Neural cell (in vitro differentiated cells): ENCODE results near the gene ASPHD1. TPM values are rescaled to one million over a fixed set of nuclear protein-coding genes. Genes with fewer than 3 reads are reported as not detected.

Experiments used
- H2AFZ ChIP-seq: fragments of 200-600, 300-800 bp; sonication (generic), shearing (Covaris generic); 2 replicates; pipeline ENCODE4 v1.6.0; 2014; ENCODE audit warnings: low read depth, mild to moderate bottlenecking, antibody characterized with exemption, low read length, moderate library complexity
- H3F3A ChIP-seq: fragments of 200-600 bp; shearing (Covaris generic); 2 replicates; pipeline ENCODE4 v1.6.1; 2016; ENCODE audit warnings: mild to moderate bottlenecking, moderate library complexity, mixed read lengths, antibody characterized with exemption, low read length; ENCODE audit not compliant: insufficient read depth, poor library complexity, severe bottlenecking
- H3K27ac ChIP-seq: fragments of 200-600, 300-800 bp; sonication (generic), shearing (Covaris generic); 2 replicates; pipeline ENCODE4 v1.5.1; 2014; ENCODE audit warnings: mild to moderate bottlenecking, low read length, moderate library complexity
- H3K27me3 ChIP-seq: fragments of 300-800, 200-600 bp; sonication (generic), shearing (Covaris generic); 2 replicates; pipeline ENCODE4 v1.6.0; 2014; ENCODE audit warnings: mild to moderate bottlenecking, low read depth, low read length, moderate library complexity; ENCODE audit not compliant: insufficient read depth
- H3K36me3 ChIP-seq: fragments of 300-800, 200-600 bp; sonication (generic), shearing (Covaris generic); 2 replicates; pipeline ENCODE4 v1.5.1; 2014; ENCODE audit warnings: mild to moderate bottlenecking, antibody characterized with exemption, low read length, moderate library complexity; ENCODE audit not compliant: insufficient read depth
- H3K4me2 ChIP-seq: fragments of 300-800, 200-600 bp; sonication (generic), shearing (Covaris generic); 2 replicates; pipeline ENCODE4 v1.6.0; 2014; ENCODE audit warnings: mild to moderate bottlenecking, low read length
- H3K4me3 ChIP-seq: fragments of 300-800, 200-600 bp; sonication (generic), shearing (Covaris generic); 2 replicates; pipeline ENCODE4 v1.5.1; 2014; ENCODE audit warnings: mild to moderate bottlenecking, low read length, moderate library complexity
- H3K79me2 ChIP-seq: fragments of 200-600 bp; shearing (Covaris generic); replicated peaks from 2 replicates; pipeline ENCODE4 v1.6.0; 2014; ENCODE audit warnings: mild to moderate bottlenecking, low read length, moderate library complexity; ENCODE audit not compliant: insufficient read depth
- H3K9ac ChIP-seq: fragments of 300-800, 200-600 bp; sonication (generic), shearing (Covaris generic); 2 replicates; pipeline ENCODE4 v1.6.1; 2016; ENCODE audit warnings: mild to moderate bottlenecking, low read length, mixed read lengths
- H3K9me2 ChIP-seq: fragments of 200-600 bp; shearing (Covaris generic); 2 replicates; pipeline ENCODE4 v1.6.1; 2016; ENCODE audit warnings: mild to moderate bottlenecking, low read length, mixed read lengths; ENCODE audit not compliant: insufficient read depth
- H3K9me3 ChIP-seq: fragments of 200-600, 300-800 bp; sonication (generic), shearing (Covaris generic); 2 replicates; pipeline ENCODE4 v1.6.1; 2016; ENCODE audit warnings: mild to moderate bottlenecking, mixed run types, low read length, moderate library complexity, mixed read lengths
- H4K20me1 ChIP-seq: fragments of 200-600 bp; shearing (Covaris generic); 2 replicates; pipeline ENCODE4 v1.6.1; 2016; ENCODE audit warnings: mild to moderate bottlenecking, mixed run types; ENCODE audit not compliant: insufficient read depth
- CTCF ChIP-seq: fragments of 450-650 bp; IDR thresholded peaks from 2 replicates; pipeline ENCODE4 v1.5.1; 2014; ENCODE audit warnings: antibody characterized with exemption, mild to moderate bottlenecking, moderate library complexity; ENCODE audit not compliant: poor library complexity, severe bottlenecking
- EP300 ChIP-seq: fragments of 450-650 bp; conservative IDR thresholded peaks from 2 replicates; pipeline ENCODE4 v1.6.1; 2014; ENCODE audit warnings: antibody characterized with exemption, mild to moderate bottlenecking, moderate library complexity; ENCODE audit not compliant: poor library complexity, severe bottlenecking
- EZH2 ChIP-seq: fragments of 200-600, 300-800 bp; shearing (Covaris generic), sonication (generic); IDR thresholded peaks from 2 replicates; pipeline ENCODE4 v1.6.1; 2014; ENCODE audit warnings: antibody characterized with exemption, low read length, borderline replicate concordance, mild to moderate bottlenecking; ENCODE audit not compliant: insufficient read depth, poor library complexity, severe bottlenecking
- MXI1 ChIP-seq: fragments of 450-650 bp; conservative IDR thresholded peaks from 2 replicates; pipeline ENCODE4 v1.6.1; 2014; ENCODE audit warnings: antibody characterized with exemption, mild to moderate bottlenecking; ENCODE audit not compliant: poor library complexity, severe bottlenecking
- POLR2AphosphoS5 ChIP-seq: IDR thresholded peaks from 2 replicates; pipeline ENCODE4 v1.6.1; 2012
- RAD21 ChIP-seq: fragments of 450-650 bp; conservative IDR thresholded peaks from 2 replicates; pipeline ENCODE4 v1.6.1; 2014; ENCODE audit warnings: antibody characterized with exemption, mild to moderate bottlenecking, moderate library complexity
- REST ChIP-seq: IDR thresholded peaks from 2 replicates; pipeline ENCODE4 v1.6.1; 2012; ENCODE audit warnings: borderline replicate concordance
- SMC3 ChIP-seq: fragments of 450-650 bp; conservative IDR thresholded peaks from 2 replicates; pipeline ENCODE4 v1.6.1; 2014; ENCODE audit warnings: antibody characterized with exemption, mild to moderate bottlenecking, moderate library complexity; ENCODE audit not compliant: poor library complexity
- TAF1 ChIP-seq: IDR thresholded peaks from 2 replicates; pipeline ENCODE4 v1.6.1; 2012; ENCODE audit warnings: low read depth
- polyA plus RNA-seq: library from polyadenylated mRNA; depleted of rRNA; stranded (reverse); fragments of >200 nt; gene quantifications from 2 replicates; pipeline ENCODE4 v1.2.3, GENCODE V29; 2014

Gene ASPHD1
- polyA plus RNA-seq, 1 donor from 2014 or later = 38.9 TPM

- Histone ChIP-seq H3K9me3 (no peaks in the 10 kb centered on the region), H4K20me1 (no peaks in the 10 kb centered on the region), H3F3A (no peaks in the 10 kb centered on the region), H3K79me2 (no peaks in the 10 kb centered on the region), H3K36me3 (no peaks in the 10 kb centered on the region), H3K27me3 (no peaks in the 10 kb centered on the region), H2AFZ (no peak overlapping the region), H3K4me2 (no peak overlapping the region), H3K4me3 (no peak overlapping the region), H3K27ac (no peak overlapping the region), H3K9ac (no peak overlapping the region), H3K9me2 (no peaks in the 10 kb centered on the region)
- TF ChIP-seq MXI1 (no peak), SMC3 (no peak), POLR2AphosphoS5 (no peak), EP300 (no peak), TAF1 (no peak), EZH2 (no peak), RAD21 (no peak), CTCF (no peak), REST (no peak)
Measured at GRCh38 chr16:29950806-29951461, 50.6 kb downstream of the ASPHD1 start.

GRCh38 chr16:29951625-29952365, 51.5 kb downstream of the ASPHD1 start:
- no peak overlapping the region for H3K4me2 ChIP-seq
- H3K4me3 ChIP-seq = no peak overlapping the region
- no peak overlapping the region for H2AFZ ChIP-seq
- no peak overlapping the region for H3K27ac ChIP-seq
- TF ChIP-seq RAD21 = no peak
- H3K9me3 ChIP-seq = no peaks in the 10 kb centered on the region
- H3K36me3 ChIP-seq = no peaks in the 10 kb centered on the region
- H3K9me2 ChIP-seq = no peaks in the 10 kb centered on the region
- H3K9ac ChIP-seq = no peak overlapping the region
- no peaks in the 10 kb centered on the region for H3K79me2 ChIP-seq
- no peaks in the 10 kb centered on the region for H4K20me1 ChIP-seq
- H3K27me3 ChIP-seq = no peaks in the 10 kb centered on the region
- no peaks in the 10 kb centered on the region for H3F3A ChIP-seq

Other genes with a start within 250 kb of the ASPHD1 start
- 0.09 TPM in 1 of 2 replicates, not detected in the other for gene SPN, start 237.2 kb upstream of the ASPHD1 start, polyA plus RNA-seq
- 2.7 and 3.9 TPM in 2 replicates for gene QPRT, start 221.3 kb upstream of the ASPHD1 start, polyA plus RNA-seq
- gene C16orf54, start 154.5 kb upstream of the ASPHD1 start, polyA plus RNA-seq = not detected in 2 replicates
- not detected in 2 replicates for gene ZG16, start 122.2 kb upstream of the ASPHD1 start, polyA plus RNA-seq
- gene KIF22, start 109.7 kb upstream of the ASPHD1 start, polyA plus RNA-seq = 81.1 and 89.7 TPM in 2 replicates
- gene MAZ, start 94.0 kb upstream of the ASPHD1 start, polyA plus RNA-seq = 147 and 168 TPM in 2 replicates
- gene PRRT2, start 88.3 kb upstream of the ASPHD1 start, polyA plus RNA-seq = 84.2 and 105 TPM in 2 replicates
- gene PAGR1, start 84.3 kb upstream of the ASPHD1 start, polyA plus RNA-seq = 86.8 and 88.7 TPM in 2 replicates
- 2.5 and 5.7 TPM in 2 replicates for gene MVP, start 80.0 kb upstream of the ASPHD1 start, polyA plus RNA-seq
- 92.6 and 95.6 TPM in 2 replicates for gene CDIPT, start 37.3 kb upstream of the ASPHD1 start, polyA plus RNA-seq
- 48.8 and 52.7 TPM in 2 replicates for gene SEZ6L2, start 938 bp upstream of the ASPHD1 start, polyA plus RNA-seq
- gene KCTD13, start 25.7 kb downstream of the ASPHD1 start, polyA plus RNA-seq = 55.0 and 70.7 TPM in 2 replicates
- 154 and 157 TPM in 2 replicates for gene TMEM219, start 61.6 kb downstream of the ASPHD1 start, polyA plus RNA-seq
- 62.7 and 65.5 TPM in 2 replicates for gene TAOK2, start 73.4 kb downstream of the ASPHD1 start, polyA plus RNA-seq
- gene HIRIP3, start 95.1 kb downstream of the ASPHD1 start, polyA plus RNA-seq = 51.2 and 65.4 TPM in 2 replicates
- 106 and 130 TPM in 2 replicates for gene INO80E, start 95.8 kb downstream of the ASPHD1 start, polyA plus RNA-seq
- 7.3 and 8.5 TPM in 2 replicates for gene DOC2A, start 110.5 kb downstream of the ASPHD1 start, polyA plus RNA-seq
- gene C16orf92, start 122.7 kb downstream of the ASPHD1 start, polyA plus RNA-seq = not detected in 2 replicates
- gene TLCD3B, start 130.8 kb downstream of the ASPHD1 start, polyA plus RNA-seq = 18.9 and 21.7 TPM in 2 replicates
- gene ALDOA, start 165.3 kb downstream of the ASPHD1 start, polyA plus RNA-seq = 59.3 and 71.3 TPM in 2 replicates
- gene PPP4C, start 175.5 kb downstream of the ASPHD1 start, polyA plus RNA-seq = 173 and 184 TPM in 2 replicates
- gene TBX6, start 191.4 kb downstream of the ASPHD1 start, polyA plus RNA-seq = not detected in 2 replicates
- gene YPEL3, start 195.7 kb downstream of the ASPHD1 start, polyA plus RNA-seq = 76.9 and 90.1 TPM in 2 replicates
- gene GDPD3, start 213.0 kb downstream of the ASPHD1 start, polyA plus RNA-seq = 2.7 and 3.6 TPM in 2 replicates
- 18.5 and 20.2 TPM in 2 replicates for gene MAPK3, start 222.7 kb downstream of the ASPHD1 start, polyA plus RNA-seq